ENCODE results near the gene SGCA. TPM values are rescaled to one million over a fixed set of nuclear protein-coding genes. Genes with fewer than 3 reads are reported as not detected.

SGCA gene
- total RNA-seq, 2 experiments from 2014 or later: not detected

- Mint-ChIP-seq H3K27me3 (no peaks in the 10 kb centered on the region), H3K4me1 (ENCODE audit: low read depth) (peaks cover 15% of the 10 kb centered on the region), H3K4me3 (no peak overlapping the region), H3K9me3 (no peaks in the 10 kb centered on the region), H3K36me3 (ENCODE audit: low read depth) (no peaks in the 10 kb centered on the region), H3K27ac (no peak overlapping the region)
- Histone ChIP-seq H3K4me1 (ENCODE audit: insufficient read depth, low read length) (peaks cover 17% of the 10 kb centered on the region), H3K9me3 (ENCODE audit: control insufficient read depth in 1 of 2, insufficient read depth in 1 of 2, low read length in 2 of 2) (no peaks in the 10 kb centered on the region), H3K36me3 (ENCODE audit: insufficient read depth, low read length) (no peaks in the 10 kb centered on the region), H3K27ac (ENCODE audit: low read depth in 1 of 2, low read length in 2 of 2) (no peak overlapping the region), H3K27me3 (ENCODE audit: control insufficient read depth in 1 of 2, insufficient read depth in 2 of 2, low read length in 2 of 2) (no peaks in the 10 kb centered on the region), H3K4me3 (ENCODE audit: low read length) (no peak overlapping the region)
- intact Hi-C loops (cut with DNase I, micrococcal nuclease): no loop called here
- POLR2A ChIA-PET: no interaction called here
- TF ChIP-seq CTCF (IDR thresholded peaks at IDR 0.05): no peak
- DNase-seq (no peak), ATAC-seq (ENCODE audit: poor library complexity) (no peak)
- CTCF ChIA-PET: no interaction called here
Observed at GRCh38 chr17:50187394-50187725, 21.6 kb downstream of the SGCA start.

- H3K27me3 Mint-ChIP-seq: no peaks in the 10 kb centered on the region
- H3K4me1 ChIP-seq (ENCODE audit: insufficient read depth, low read length): peaks cover 17% of the 10 kb centered on the region
- no peak for ATAC-seq (ENCODE audit: poor library complexity)
- H3K27ac ChIP-seq (ENCODE audit: low read depth in 1 of 2, low read length in 2 of 2): no peak overlapping the region
- H3K27ac Mint-ChIP-seq: no peak overlapping the region
- no peaks in the 10 kb centered on the region for H3K27me3 ChIP-seq (ENCODE audit: control insufficient read depth in 1 of 2, insufficient read depth in 2 of 2, low read length in 2 of 2)
- POLR2A ChIA-PET: no interaction called here
- no peak overlapping the region for H3K4me3 ChIP-seq (ENCODE audit: low read length)
- CTCF ChIA-PET: no interaction called here
- H3K36me3 Mint-ChIP-seq (ENCODE audit: low read depth): no peaks in the 10 kb centered on the region
- H3K4me1 Mint-ChIP-seq (ENCODE audit: low read depth): peaks cover 11% of the 10 kb centered on the region
- H3K9me3 Mint-ChIP-seq: no peaks in the 10 kb centered on the region
- H3K36me3 ChIP-seq (ENCODE audit: insufficient read depth, low read length): no peaks in the 10 kb centered on the region
- intact Hi-C loops (cut with DNase I, micrococcal nuclease): no loop called here
- no peak for DNase-seq
- H3K4me3 Mint-ChIP-seq: no peak overlapping the region
- no peak for TF ChIP-seq CTCF (IDR thresholded peaks at IDR 0.05)
- H3K9me3 ChIP-seq (ENCODE audit: control insufficient read depth in 1 of 2, insufficient read depth in 1 of 2, low read length in 2 of 2): no peaks in the 10 kb centered on the region
Observed at GRCh38 chr17:50187751-50188530, 22.1 kb downstream of the SGCA start.

- POLR2A ChIA-PET: no interaction called here
- CTCF ChIA-PET: no interaction called here
- ATAC-seq (ENCODE audit: poor library complexity): no peak
Observed at GRCh38 chr17:50188531-50188920, 22.7 kb downstream of the SGCA start.

More at GRCh38 chr17:50188531-50188920, 22.7 kb downstream of the SGCA start:
- H3K4me3 Mint-ChIP-seq: no peak overlapping the region
- no peaks in the 10 kb centered on the region for H3K36me3 ChIP-seq (ENCODE audit: insufficient read depth, low read length)
- H3K27me3 ChIP-seq (ENCODE audit: control insufficient read depth in 1 of 2, insufficient read depth in 2 of 2, low read length in 2 of 2): no peaks in the 10 kb centered on the region
- no peak overlapping the region for H3K4me3 ChIP-seq (ENCODE audit: low read length)
- H3K36me3 Mint-ChIP-seq (ENCODE audit: low read depth): no peaks in the 10 kb centered on the region
- no peaks in the 10 kb centered on the region for H3K9me3 ChIP-seq (ENCODE audit: control insufficient read depth in 1 of 2, insufficient read depth in 1 of 2, low read length in 2 of 2)
- no peak for DNase-seq
- peaks cover 8% of the 10 kb centered on the region for H3K4me1 Mint-ChIP-seq (ENCODE audit: low read depth)
- H3K9me3 Mint-ChIP-seq: no peaks in the 10 kb centered on the region
- H3K27ac Mint-ChIP-seq: no peak overlapping the region
- TF ChIP-seq CTCF (IDR thresholded peaks at IDR 0.05): no peak
- H3K27me3 Mint-ChIP-seq: no peaks in the 10 kb centered on the region
- no peak overlapping the region for H3K27ac ChIP-seq (ENCODE audit: low read depth in 1 of 2, low read length in 2 of 2)
- peaks cover 13% of the 10 kb centered on the region for H3K4me1 ChIP-seq (ENCODE audit: insufficient read depth, low read length)
- intact Hi-C loops (cut with DNase I, micrococcal nuclease): no loop called here

Data from CD4-positive, alpha-beta T cell (primary cell).